Measurements from ENCODE around the gene KDELR1.

KDELR1 gene

GRCh38 chr19:48342414-48342738 lies 49.0 kb downstream of the KDELR1 start:
- TF ChIP-seq CTCF (IDR thresholded peaks at IDR 0.05), result no peak

- TF ChIP-seq CTCF (IDR thresholded peaks at IDR 0.05), result no peak
Measured at GRCh38 chr19:48341515-48342413, 49.6 kb downstream of the KDELR1 start.

- no peak for TF ChIP-seq CTCF (IDR thresholded peaks at IDR 0.05)
Measured at GRCh38 chr19:48340995-48341394, 50.4 kb downstream of the KDELR1 start.

- TF ChIP-seq CTCF (IDR thresholded peaks at IDR 0.05), result no peak
Measured at GRCh38 chr19:48338802-48339503, 52.4 kb downstream of the KDELR1 start.

- no peak for TF ChIP-seq CTCF (IDR thresholded peaks at IDR 0.05)
Measured at GRCh38 chr19:48338253-48338755, 53.0 kb downstream of the KDELR1 start.

- TF ChIP-seq CTCF (IDR thresholded peaks at IDR 0.05), result peak; percentile 50
Measured at GRCh38 chr19:48333467-48334384, 57.6 kb downstream of the KDELR1 start.
